Adrenal gland (tissue), 12 donors: ENCODE measurements around the gene NPAP1. TPM values are rescaled to one million over a fixed set of nuclear protein-coding genes. Genes with fewer than 3 reads are reported as not detected.

ENCODE experiments used
- DNase-seq, 7 donors: peaks; one replicate each; pipeline ENCODE4 v3.0.0-alpha.2; 2019 to 2020
- H3K27ac ChIP-seq, 5 donors: fragments of 200-600 bp; sonication (generic) in 4 of 5; 1 replicate in 3 of 5; 2 replicates in 2 of 5; pipeline versions ENCODE4 v1.5.1 to v1.8.0; 2016 to 2020; ENCODE audit warnings: mild to moderate bottlenecking in 1 of 5
- H3K27me3 ChIP-seq: fragments of 200-600 bp; 2 replicates; pipeline ENCODE4 v1.8.0; 2021
- H3K36me3 ChIP-seq, 2 donors: fragments of 200-600 bp; replicated peaks in 1 of 2; 1 replicate in 1 of 2; 2 replicates in 1 of 2; pipeline versions ENCODE4 v1.5.1 to v1.8.0; 2018 to 2022
- H3K4me1 ChIP-seq, 2 donors: fragments of 200-600 bp; replicated peaks in 1 of 2; 1 replicate in 1 of 2; 2 replicates in 1 of 2; pipeline versions ENCODE4 v1.5.1 to v1.8.0; 2018 to 2021
- H3K4me3 ChIP-seq, 4 donors: fragments of 200-600 bp; sonication (generic) in 3 of 4; one replicate each; pipeline ENCODE4 v1.5.1; 2016 to 2018
- H3K9me3 ChIP-seq, 3 donors: fragments of 200-600 bp; sonication (generic) in 1 of 3; replicated peaks in 1 of 3; 1 replicate in 2 of 3; 2 replicates in 1 of 3; pipeline versions ENCODE4 v1.5.1 to v1.8.0; 2016 to 2021
- CTCF ChIP-seq, 6 experiments: fragments of 450-650 bp in 4 of 6; fragments of 200-600 bp in 2 of 6; sonication (generic) in 1 of 6; IDR thresholded peaks; 1 replicate in 5 of 6; 2 replicates in 1 of 6; pipeline versions ENCODE4 v1.5.1 to v1.8.0; 2016 to 2021; ENCODE audit warnings: antibody characterized with exemption in 6 of 6, mild to moderate bottlenecking in 2 of 6, moderate library complexity in 1 of 6
- POLR2A ChIP-seq, 2 donors: fragments of 450-650 bp; IDR thresholded peaks; one replicate each; pipeline ENCODE4 v1.6.1; 2017; ENCODE audit warnings: antibody characterized with exemption in 2 of 2, mild to moderate bottlenecking in 2 of 2, moderate library complexity in 1 of 2
- WGBS, 4 donors: extraction: QIAGEN DNeasy Blood & Tissue Kit in 2 of 4; methylation state at CpG; one replicate each; pipeline versions ENCODE4 v1.1.5 to v1.1.7; 2013 to 2017; 5-methylcytosine and 5-hydroxymethylcytosine counted together
- intact Hi-C, 2 donors: fragments of 100-400 bp; cut with DNase I; formaldehyde crosslinking; loops; one replicate each; pipeline versions ENCODE4 v1.14.1 to v1.15.0; 2022 to 2023
- polyA plus RNA-seq, 3 donors: library from polyadenylated mRNA; stranded (reverse); fragments of 200-250 nt in 2 of 3; fragments of 350-450 nt in 1 of 3; fragmentation: Illumina TruSeq in 1 of 3; extraction: RNeasy Lipid Tissue Mini Kit (QIAGEN cat#74804) in 1 of 3; gene quantifications; one replicate each; pipeline ENCODE4 v1.2.3, GENCODE V29; 2013 to 2014
- total RNA-seq, 9 donors: library from RNA; depleted of rRNA in 4 of 9; stranded (reverse); fragments of >200 nt in 4 of 9; fragments of 120-200 nt in 1 of 9; fragmentation: NEBNext Ultra II Directional in 1 of 9; extraction: Animal tissue kit (Norgen Biotek cat#: 25700) in 1 of 9; gene quantifications; one replicate each; pipeline versions ENCODE4 v1.1.0 to v1.2.4, GENCODE V29; 2013 to 2023
- donor health status: healthy with polysubstance abuse.
- donor health status: Bipolar disorder and iron deficiency.
- donor health status: DM: yes; HTN: yes; CAD: no.
- donor health status: DM: no; HTN: no; CAD: no.
- donor health status: DM: no; HTN: no; CAD: no.
- donor health status: DM: yes; HTN: yes; CAD: no.

The NPAP1 gene
- total and polyA plus RNA-seq, 12 donors: 0.03 to 0.32 (median 0.10) TPM; not detected in 5

- Histone ChIP-seq H3K4me3 (no peak overlapping the region), H3K27me3 (no peaks in the 10 kb centered on the region), H3K4me1 (no peaks in the 10 kb centered on the region), H3K27ac (no peak overlapping the region), H3K9me3 (no peaks in the 10 kb centered on the region), H3K36me3 (no peaks in the 10 kb centered on the region)
- 61 to 81% (median 68%) methylated on average over 3 of the region's 3 CpGs for WGBS, 4 donors
- no peak for TF ChIP-seq POLR2A (IDR thresholded peaks at IDR 0.05)
- no peak for TF ChIP-seq CTCF (IDR thresholded peaks at IDR 0.05)
- intact Hi-C loops: no loop called here
- DNase-seq: no peak
These were observed 29.9 kb upstream of the NPAP1 start for GRCh38 chr15:24645627-24646026.

- intact Hi-C loops: no loop called here
- H3K4me3 ChIP-seq: no peak overlapping the region
- no peaks in the 10 kb centered on the region for H3K27me3 ChIP-seq
- no peaks in the 10 kb centered on the region for H3K4me1 ChIP-seq
- no peak for DNase-seq
- no peaks in the 10 kb centered on the region for H3K36me3 ChIP-seq
- H3K27ac ChIP-seq: no peak overlapping the region
- TF ChIP-seq CTCF (IDR thresholded peaks at IDR 0.05) (no peak), POLR2A (IDR thresholded peaks at IDR 0.05) (no peak)
- WGBS, 4 donors: 58 to 68% (median 61%) methylated on average over 7 of the region's 7 CpGs
- no peaks in the 10 kb centered on the region for H3K9me3 ChIP-seq
These were observed 16.0 kb upstream of the NPAP1 start for GRCh38 chr15:24659622-24660021.

GRCh38 chr15:24662991-24663390 is 12.6 kb upstream of the NPAP1 start:
- Histone ChIP-seq H3K4me1 (no peaks in the 10 kb centered on the region), H3K9me3 (no peaks in the 10 kb centered on the region), H3K36me3 (no peaks in the 10 kb centered on the region), H3K4me3 (no peak overlapping the region), H3K27ac (no peak overlapping the region), H3K27me3 (no peaks in the 10 kb centered on the region)
- no peak for DNase-seq
- intact Hi-C loops: no loop called here
- 32 to 55% (median 40%) methylated on average over 1 of the region's 1 CpG for WGBS, 4 donors
- TF ChIP-seq POLR2A (IDR thresholded peaks at IDR 0.05) (no peak), CTCF (IDR thresholded peaks at IDR 0.05) (no peak)

- H3K27ac ChIP-seq: no peak overlapping the region
- no peaks in the 10 kb centered on the region for H3K36me3 ChIP-seq
- no peak overlapping the region for H3K4me3 ChIP-seq
- TF ChIP-seq CTCF (IDR thresholded peaks at IDR 0.05): no peak
- no peak for TF ChIP-seq POLR2A (IDR thresholded peaks at IDR 0.05)
- no peaks in the 10 kb centered on the region for H3K9me3 ChIP-seq
- no peaks in the 10 kb centered on the region for H3K27me3 ChIP-seq
- intact Hi-C loops: no loop called here
- H3K4me1 ChIP-seq: no peaks in the 10 kb centered on the region
- no peak for DNase-seq
- WGBS, 4 donors: 86 to 91% (median 89%) methylated on average over 8 to 14 of the region's 14 CpGs
These were observed 856 bp downstream of the NPAP1 start for GRCh38 chr15:24676431-24676830.
